Measurements from ENCODE around the gene TSPAN15. TPM values are rescaled to one million over a fixed set of nuclear protein-coding genes. Genes with fewer than 3 reads are reported as not detected.

The TSPAN15 gene
- polyA plus RNA-seq, 1 donor (not counting 4 experiments of a cell fraction or from before 2014, with no cell fraction given) = 2.1 TPM

DNA sequence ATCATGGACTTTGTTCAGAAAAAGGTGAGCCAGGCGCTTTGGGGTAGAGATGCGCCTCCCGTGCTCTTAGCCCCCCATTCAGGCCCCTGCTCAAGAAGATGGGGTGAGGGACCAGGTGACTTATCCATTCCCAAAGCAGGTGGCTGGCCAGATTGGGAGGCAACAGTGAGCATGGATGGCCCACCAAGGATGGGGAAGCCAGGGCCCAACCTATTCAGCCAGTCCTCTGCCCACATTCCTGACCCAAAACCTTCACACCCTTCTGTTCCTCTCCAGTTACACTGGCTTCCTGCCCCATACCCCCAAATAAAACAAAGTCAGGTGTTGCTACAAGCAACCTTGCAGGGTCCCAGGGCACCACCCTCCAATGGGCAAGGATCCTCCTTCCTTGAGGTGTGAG, 44.4 kb downstream of the TSPAN15 start:
- FAIRE-seq = no peak
- no peak for DNase-seq (ENCODE audit: low read depth, low spot score)
- no peak overlapping the region for H3K4me3 ChIP-seq (ENCODE audit: control insufficient read depth in 2 of 3, extremely low read depth in 1 of 3, insufficient read depth in 2 of 3, low read depth in 1 of 3, low read length in 3 of 3)
- no peak for TF ChIP-seq EZH2 (IDR thresholded peaks at IDR 0.05; ENCODE audit: low read length)
- TF ChIP-seq, protein P1, sequence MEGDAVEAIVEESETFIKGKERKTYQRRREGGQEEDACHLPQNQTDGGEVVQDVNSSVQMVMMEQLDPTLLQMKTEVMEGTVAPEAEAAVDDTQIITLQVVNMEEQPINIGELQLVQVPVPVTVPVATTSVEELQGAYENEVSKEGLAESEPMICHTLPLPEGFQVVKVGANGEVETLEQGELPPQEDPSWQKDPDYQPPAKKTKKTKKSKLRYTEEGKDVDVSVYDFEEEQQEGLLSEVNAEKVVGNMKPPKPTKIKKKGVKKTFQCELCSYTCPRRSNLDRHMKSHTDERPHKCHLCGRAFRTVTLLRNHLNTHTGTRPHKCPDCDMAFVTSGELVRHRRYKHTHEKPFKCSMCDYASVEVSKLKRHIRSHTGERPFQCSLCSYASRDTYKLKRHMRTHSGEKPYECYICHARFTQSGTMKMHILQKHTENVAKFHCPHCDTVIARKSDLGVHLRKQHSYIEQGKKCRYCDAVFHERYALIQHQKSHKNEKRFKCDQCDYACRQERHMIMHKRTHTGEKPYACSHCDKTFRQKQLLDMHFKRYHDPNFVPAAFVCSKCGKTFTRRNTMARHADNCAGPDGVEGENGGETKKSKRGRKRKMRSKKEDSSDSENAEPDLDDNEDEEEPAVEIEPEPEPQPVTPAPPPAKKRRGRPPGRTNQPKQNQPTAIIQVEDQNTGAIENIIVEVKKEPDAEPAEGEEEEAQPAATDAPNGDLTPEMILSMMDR (optimal IDR thresholded peaks at IDR 0.05 in 1 of 3, IDR thresholded peaks at IDR 0.05 in 1 of 3, conservative IDR thresholded peaks at IDR 0.05 in 1 of 3; ENCODE audit: extremely low read depth in 1 of 3, insufficient read depth in 2 of 3, low read length in 3 of 3) = no peak
- no peak overlapping the region for H3K4me2 ChIP-seq (ENCODE audit: control insufficient read depth, extremely low read depth, insufficient read depth, low read depth, low read length)
- no peak overlapping the region for H3K9ac ChIP-seq (ENCODE audit: control insufficient read depth, extremely low read depth, insufficient read depth, low read length)
- no peaks in the 10 kb centered on the region for H3K79me2 ChIP-seq (ENCODE audit: control insufficient read depth, insufficient read depth, low read length)
- H3K27me3 ChIP-seq (ENCODE audit: control insufficient read depth, extremely low read depth, insufficient read depth, low read length) = no peaks in the 10 kb centered on the region
- no peak overlapping the region for H2AFZ ChIP-seq (ENCODE audit: control insufficient read depth, low read length)
- no peak overlapping the region for H3K27ac ChIP-seq (ENCODE audit: control insufficient read depth, insufficient read depth, low read length)
- no peaks in the 10 kb centered on the region for H3K9me1 ChIP-seq (ENCODE audit: control insufficient read depth, extremely low read depth, insufficient read depth, low read length)
- no peaks in the 10 kb centered on the region for H4K20me1 ChIP-seq (ENCODE audit: control insufficient read depth, extremely low read depth, insufficient read depth, low read length)
- no peaks in the 10 kb centered on the region for H3K9me3 ChIP-seq (ENCODE audit: control insufficient read depth, low read depth, low read length)
- no peaks in the 10 kb centered on the region for H3K36me3 ChIP-seq (ENCODE audit: control insufficient read depth in 2 of 2, extremely low read depth in 1 of 2, insufficient read depth in 2 of 2, low read length in 2 of 2)
- dilution Hi-C loops (cut with MboI; ENCODE audit: extremely low pct_ligation_motif_present, low sequenced_read_pairs) = no loop called here
- H3K4me1 ChIP-seq (ENCODE audit: control insufficient read depth, extremely low read depth, insufficient read depth, low read length) = no peaks in the 10 kb centered on the region

DNA sequence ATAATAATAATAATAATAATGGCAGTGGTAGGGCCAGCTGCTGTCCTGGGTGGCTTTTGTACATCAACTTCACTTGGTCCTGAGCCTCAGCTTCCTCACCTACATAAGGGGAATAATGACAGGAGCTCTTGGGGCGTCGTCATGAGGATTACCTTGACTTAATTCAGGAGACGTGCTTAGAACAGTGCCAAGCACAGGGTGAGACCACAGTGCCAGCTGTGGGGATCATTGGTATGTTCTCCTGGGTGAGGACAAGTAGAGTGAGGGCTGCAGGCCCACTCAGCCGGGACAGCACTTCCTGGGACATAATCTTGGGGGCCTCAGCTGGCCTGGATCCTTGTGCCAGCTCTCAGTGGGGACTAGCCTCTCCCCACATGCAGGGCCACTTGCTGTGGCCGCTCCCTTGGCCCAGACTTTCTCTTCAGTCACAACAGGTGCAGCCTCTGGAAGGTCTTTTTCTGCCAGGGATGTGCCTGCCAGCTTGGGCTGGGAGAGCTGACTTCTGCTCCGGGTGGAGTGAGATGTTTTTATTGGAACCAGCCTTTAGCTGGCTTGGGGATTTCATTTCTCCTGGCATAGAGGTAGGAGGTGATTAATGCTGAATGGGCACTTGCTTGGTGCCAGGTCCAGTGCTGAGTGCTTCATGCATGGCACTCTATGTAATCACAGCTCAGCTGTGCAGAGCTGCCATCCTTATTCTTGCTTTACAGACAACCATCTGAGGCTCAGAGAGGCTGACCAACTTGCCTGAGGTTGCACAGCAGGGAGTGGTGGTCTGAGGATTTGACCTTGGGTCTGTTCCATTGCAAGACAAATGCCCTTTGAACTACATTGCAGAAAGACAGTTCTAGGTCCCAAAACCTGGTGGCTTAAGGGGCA, 45.3 kb downstream of the TSPAN15 start:
- no peak for FAIRE-seq
- Histone ChIP-seq H4K20me1 (ENCODE audit: control insufficient read depth, extremely low read depth, insufficient read depth, low read length) (no peaks in the 10 kb centered on the region), H3K4me3 (ENCODE audit: control insufficient read depth in 2 of 3, extremely low read depth in 1 of 3, insufficient read depth in 2 of 3, low read depth in 1 of 3, low read length in 3 of 3) (no peak overlapping the region), H3K27me3 (ENCODE audit: control insufficient read depth, extremely low read depth, insufficient read depth, low read length) (no peaks in the 10 kb centered on the region), H3K36me3 (ENCODE audit: control insufficient read depth in 2 of 2, extremely low read depth in 1 of 2, insufficient read depth in 2 of 2, low read length in 2 of 2) (no peaks in the 10 kb centered on the region), H3K9ac (ENCODE audit: control insufficient read depth, extremely low read depth, insufficient read depth, low read length) (no peak overlapping the region), H3K4me2 (ENCODE audit: control insufficient read depth, extremely low read depth, insufficient read depth, low read depth, low read length) (no peak overlapping the region), H3K79me2 (ENCODE audit: control insufficient read depth, insufficient read depth, low read length) (no peaks in the 10 kb centered on the region), H3K9me3 (ENCODE audit: control insufficient read depth, low read depth, low read length) (no peaks in the 10 kb centered on the region), H3K27ac (ENCODE audit: control insufficient read depth, insufficient read depth, low read length) (no peak overlapping the region), H3K4me1 (ENCODE audit: control insufficient read depth, extremely low read depth, insufficient read depth, low read length) (no peaks in the 10 kb centered on the region), H2AFZ (ENCODE audit: control insufficient read depth, low read length) (no peak overlapping the region), H3K9me1 (ENCODE audit: control insufficient read depth, extremely low read depth, insufficient read depth, low read length) (no peaks in the 10 kb centered on the region)
- dilution Hi-C loops (cut with MboI; ENCODE audit: extremely low pct_ligation_motif_present, low sequenced_read_pairs) = no loop called here
- TF ChIP-seq, protein P1 (optimal IDR thresholded peaks at IDR 0.05 in 1 of 3, IDR thresholded peaks at IDR 0.05 in 1 of 3, conservative IDR thresholded peaks at IDR 0.05 in 1 of 3; ENCODE audit: extremely low read depth in 1 of 3, insufficient read depth in 2 of 3, low read length in 3 of 3) = no peak
- TF ChIP-seq EZH2 (IDR thresholded peaks at IDR 0.05; ENCODE audit: low read length) = no peak
- no peak for DNase-seq (ENCODE audit: low read depth, low spot score)
